HCT116 (cell line): ENCODE data around the gene GTF2IRD1. TPM values are rescaled to one million over a fixed set of nuclear protein-coding genes. Genes with fewer than 3 reads are reported as not detected.

Experiments
- ATAC-seq: fragments of 200-7000 bp; cut with Tn5 transposase; 2 replicates; pipeline ENCODE4 v1.9.1; 2020; ENCODE audit warnings: mild to moderate bottlenecking, moderate library complexity
- BruUV-seq: library from RNA; stranded (reverse); fragments of 400-500 nt; replicated peaks from 2 replicates; lab custom pipeline; 2021; lab: Mats Ljungman, UMichigan
- CTCF ChIA-PET: fragments of 300-600 bp; sonication (Branson Sonifier 250); formaldehyde crosslinking; loops from one replicate; lab custom pipeline; 2021; ENCODE audit warnings: antibody characterized with exemption; lab: Charles Lee
- POLR2A ChIA-PET: fragments of 300-600, 350-600 bp; sonication (Branson Sonifier 250); formaldehyde crosslinking; loops from one replicate; lab custom pipeline; 2021; ENCODE audit warnings: antibody characterized with exemption; lab: Charles Lee
- RAD21 ChIA-PET, 2 experiments: fragments of 300-600 bp; sonication (Branson Sonifier 250); formaldehyde crosslinking; loops; one replicate each; lab custom pipeline; 2023; ENCODE audit warnings: low total read pairs in 2 of 2; ENCODE audit not compliant: uncharacterized antibody in 2 of 2, unreplicated experiment in 2 of 2, low non-redundant PET in 1 of 2; lab: Charles Lee
- DNase-seq: peaks from one replicate; pipeline ENCODE4 v3.0.0-alpha.2; 2010; ENCODE audit warnings: low read depth, low spot score
- H2AFZ ChIP-seq: fragments of 200-600 bp; shearing (Covaris generic), sonication (generic); 2 replicates; pipeline ENCODE4 v1.6.1; 2017; ENCODE audit warnings: low read depth, mixed run types, mixed read lengths, antibody characterized with exemption, low read length; ENCODE audit not compliant: poor library complexity, severe bottlenecking
- H3K27ac ChIP-seq: 2 replicates; pipeline ENCODE4 v1.5.1; 2012; ENCODE audit warnings: low read depth, low read length
- H3K27me3 ChIP-seq: fragments of 200-600 bp; sonication (generic); 2 replicates; pipeline ENCODE4 v1.6.1; 2016; ENCODE audit warnings: mixed run types, low read length, mixed read lengths; ENCODE audit not compliant: insufficient read depth
- H3K36me3 ChIP-seq, 2 experiments: fragments of 200-500 bp in 1 of 2; fragments of 200-600 bp in 1 of 2; sonication (Bioruptor generic) in 1 of 2; sonication (generic) in 1 of 2; 2 replicates each; pipeline versions ENCODE4 v1.5.1 to v1.6.1; 2014 to 2016; ENCODE audit warnings: low read length in 2 of 2, inconsistent platforms in 1 of 2, mixed read lengths in 1 of 2, mixed run types in 1 of 2; ENCODE audit not compliant: insufficient read depth in 2 of 2, control insufficient read depth in 1 of 2
- H3K4me1 ChIP-seq, 2 experiments: fragments of 200-600 bp in 1 of 2; sonication (generic) in 1 of 2; 2 replicates each; pipeline versions ENCODE4 v1.5.1 to v1.6.1; 2012 to 2017; ENCODE audit warnings: low read length in 2 of 2, inconsistent platforms in 1 of 2, mild to moderate bottlenecking in 1 of 2, mixed read lengths in 1 of 2, mixed run types in 1 of 2, moderate library complexity in 1 of 2; ENCODE audit not compliant: insufficient read depth in 2 of 2, control insufficient read depth in 1 of 2
- H3K4me2 ChIP-seq: fragments of 200-600 bp; sonication (generic); 2 replicates; pipeline ENCODE4 v1.6.1; 2017; ENCODE audit warnings: mixed run types, low read length, mixed read lengths
- H3K4me3 ChIP-seq, 2 experiments: fragments of 200-600 bp in 1 of 2; sonication (generic) in 1 of 2; replicated peaks in 1 of 2; 2 replicates each; pipeline ENCODE4 v1.5.1; 2011 to 2016; ENCODE audit warnings: low read length in 2 of 2, control low read depth in 1 of 2, low read depth in 1 of 2, mild to moderate bottlenecking in 1 of 2, mixed read lengths in 1 of 2, mixed run types in 1 of 2
- H3K79me2 ChIP-seq: fragments of 200-600 bp; sonication (generic); 2 replicates; pipeline ENCODE4 v1.6.1; 2017; ENCODE audit warnings: mild to moderate bottlenecking, mixed run types, low read length, moderate library complexity, mixed read lengths; ENCODE audit not compliant: insufficient read depth
- H3K9ac ChIP-seq: fragments of 200-600 bp; sonication (generic); 2 replicates; pipeline ENCODE4 v1.6.1; 2016; ENCODE audit warnings: low read length, mixed read lengths
- H3K9me2 ChIP-seq: fragments of 200-600 bp; sonication (generic), shearing (Covaris generic); 2 replicates; pipeline ENCODE4 v1.6.1; 2017; ENCODE audit warnings: mixed run types, mild to moderate bottlenecking, moderate library complexity; ENCODE audit not compliant: insufficient read depth
- H3K9me3 ChIP-seq, 2 experiments: fragments of 200-500 bp in 1 of 2; fragments of 200-600 bp in 1 of 2; sonication (Bioruptor generic) in 1 of 2; sonication (generic) in 1 of 2; 2 replicates each; pipeline ENCODE4 v1.6.1; 2014 to 2017; ENCODE audit warnings: low read length in 2 of 2, mixed read lengths in 2 of 2, inconsistent platforms in 1 of 2, low read depth in 1 of 2, mild to moderate bottlenecking in 1 of 2, mixed run types in 1 of 2, moderate library complexity in 1 of 2; ENCODE audit not compliant: control insufficient read depth in 1 of 2, insufficient read depth in 1 of 2
- H4K20me1 ChIP-seq: fragments of 200-600 bp; sonication (generic), shearing (Covaris generic); 2 replicates; pipeline ENCODE4 v1.6.1; 2017; ENCODE audit warnings: mixed run types, mild to moderate bottlenecking, moderate library complexity; ENCODE audit not compliant: insufficient read depth
- CEBPB ChIP-seq: IDR thresholded peaks from 2 replicates; pipeline ENCODE4 v1.6.1; 2012; ENCODE audit warnings: low read depth
- EZH2 ChIP-seq: fragments of 200-600 bp; sonication (generic); IDR thresholded peaks from 2 replicates; pipeline ENCODE4 v1.6.1; 2017; ENCODE audit warnings: antibody characterized with exemption, mixed run types
- EZH2phosphoT487 ChIP-seq: fragments of 200-600 bp; IDR thresholded peaks from 2 replicates; pipeline ENCODE4 v1.6.1; 2018; ENCODE audit warnings: antibody characterized with exemption, borderline replicate concordance
- FOSL1 ChIP-seq: IDR thresholded peaks from 2 replicates; pipeline ENCODE4 v1.6.1; 2012; ENCODE audit warnings: low read depth
- JUND ChIP-seq: IDR thresholded peaks from 2 replicates; pipeline ENCODE4 v1.6.1; 2012
- POLR2A ChIP-seq: IDR thresholded peaks from 2 replicates; pipeline ENCODE4 v1.7.0; 2011; ENCODE audit warnings: borderline replicate concordance; ENCODE audit not compliant: insufficient read depth, insufficient read length; ENCODE audit errors: extremely low read depth
- RAD21 ChIP-seq: IDR thresholded peaks from 2 replicates; pipeline ENCODE4 v1.6.1; 2012; ENCODE audit warnings: low read depth, mild to moderate bottlenecking
- SRF ChIP-seq: IDR thresholded peaks from 2 replicates; pipeline ENCODE4 v1.6.1; 2012; ENCODE audit warnings: low read depth
- TCF7L2 ChIP-seq: IDR thresholded peaks from 2 replicates; pipeline ENCODE4 v1.7.0; 2011; ENCODE audit warnings: borderline replicate concordance, inconsistent platforms; ENCODE audit not compliant: insufficient read depth, insufficient read length; ENCODE audit errors: extremely low read depth
- ZFX ChIP-seq: fragments of 450-650 bp; IDR thresholded peaks from 2 replicates; pipeline ENCODE4 v1.6.1; 2017
- ZNF274 ChIP-seq: fragments of 200-500 bp; sonication (Bioruptor generic); IDR thresholded peaks from 2 replicates; pipeline ENCODE4 v1.6.1; 2014; ENCODE audit warnings: mild to moderate bottlenecking, low read depth, low read length, inconsistent platforms
- intact Hi-C: fragments of 100-400 bp; cut with micrococcal nuclease; formaldehyde crosslinking; loops from 2 replicates; pipeline ENCODE4 v1.10.0; 2022
- total RNA-seq: library from RNA; stranded (reverse); gene quantifications from one replicate; pipeline ENCODE4 v1.2.1, GENCODE V29; 2021; ENCODE audit not compliant: unreplicated experiment
- TF ChIP-seq, protein P1 (sequence below), 3 experiments: fragments of 200-600 bp in 1 of 3; sonication (generic) in 1 of 3; IDR thresholded peaks in 2 of 3; conservative IDR thresholded peaks in 1 of 3; 2 replicates each; pipeline ENCODE4 v1.5.1; 2012 to 2017; ENCODE audit warnings: low read depth in 2 of 3, low read length in 2 of 3, antibody characterized with exemption in 1 of 3, borderline replicate concordance in 1 of 3, control low read depth in 1 of 3, mild to moderate bottlenecking in 1 of 3, mixed read lengths in 1 of 3, mixed run types in 1 of 3, moderate library complexity in 1 of 3; ENCODE audit not compliant: insufficient read depth in 1 of 3
- TF ChIP-seq, protein P2 (sequence below): IDR thresholded peaks from 2 replicates; pipeline ENCODE4 v1.6.1; 2011; ENCODE audit warnings: mild to moderate bottlenecking, low read length, moderate library complexity; ENCODE audit not compliant: insufficient replicate concordance; ENCODE audit errors: extremely low read depth
- TF ChIP-seq, protein P3 (sequence below): IDR thresholded peaks from 2 replicates; pipeline ENCODE4 v1.6.1; 2012; ENCODE audit warnings: low read depth
- TF ChIP-seq, protein P4 (sequence below): IDR thresholded peaks from 2 replicates; pipeline ENCODE4 v1.6.1; 2012

Gene GTF2IRD1
- total RNA-seq, 1 experiment from 2014 or later = 34.5 TPM

DNA sequence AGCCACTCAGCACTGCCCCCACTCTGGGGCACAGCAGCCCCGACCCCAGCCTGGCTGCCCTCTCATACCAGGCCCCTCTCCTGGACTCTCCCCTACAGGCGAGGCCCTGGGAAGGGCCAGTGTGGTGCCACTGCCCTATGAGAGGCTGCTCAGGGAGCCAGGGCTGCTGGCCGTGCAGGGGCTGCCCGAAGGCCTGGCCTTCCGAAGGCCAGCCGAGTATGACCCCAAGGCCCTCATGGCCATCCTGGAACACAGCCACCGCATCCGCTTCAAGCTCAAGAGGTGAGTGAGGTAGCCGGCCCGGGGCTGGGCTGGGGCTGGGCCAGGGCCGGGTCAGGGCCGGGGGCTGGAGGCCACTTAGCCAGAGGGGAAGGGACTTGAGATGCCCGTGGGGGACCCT is 64.3 kb downstream of the GTF2IRD1 start:
- no peak for DNase-seq
- CTCF ChIA-PET = no interaction called here
- no peaks in the 10 kb centered on the region for H3K9me2 ChIP-seq

More for the DNA sequence above, 64.3 kb downstream of the GTF2IRD1 start:
- Histone ChIP-seq H3K79me2 (no peaks in the 10 kb centered on the region), H3K9ac (no peak overlapping the region), H3K36me3 (peaks cover 9 to 20% of the 10 kb centered on the region in 2 experiments; a peak in 3 of 4 replicates), H3K9me3 (peaks cover 0 to 13% of the 10 kb centered on the region in 2 experiments; a peak in 1 of 4 replicates), H3K4me3 (no peak overlapping the region), H3K27me3 (no peaks in the 10 kb centered on the region), H3K4me1 (no peaks in the 10 kb centered on the region), H4K20me1 (no peaks in the 10 kb centered on the region), H3K4me2 (no peak overlapping the region), H3K27ac (no peak overlapping the region), H2AFZ (no peak overlapping the region)
- TF ChIP-seq, protein P1, sequence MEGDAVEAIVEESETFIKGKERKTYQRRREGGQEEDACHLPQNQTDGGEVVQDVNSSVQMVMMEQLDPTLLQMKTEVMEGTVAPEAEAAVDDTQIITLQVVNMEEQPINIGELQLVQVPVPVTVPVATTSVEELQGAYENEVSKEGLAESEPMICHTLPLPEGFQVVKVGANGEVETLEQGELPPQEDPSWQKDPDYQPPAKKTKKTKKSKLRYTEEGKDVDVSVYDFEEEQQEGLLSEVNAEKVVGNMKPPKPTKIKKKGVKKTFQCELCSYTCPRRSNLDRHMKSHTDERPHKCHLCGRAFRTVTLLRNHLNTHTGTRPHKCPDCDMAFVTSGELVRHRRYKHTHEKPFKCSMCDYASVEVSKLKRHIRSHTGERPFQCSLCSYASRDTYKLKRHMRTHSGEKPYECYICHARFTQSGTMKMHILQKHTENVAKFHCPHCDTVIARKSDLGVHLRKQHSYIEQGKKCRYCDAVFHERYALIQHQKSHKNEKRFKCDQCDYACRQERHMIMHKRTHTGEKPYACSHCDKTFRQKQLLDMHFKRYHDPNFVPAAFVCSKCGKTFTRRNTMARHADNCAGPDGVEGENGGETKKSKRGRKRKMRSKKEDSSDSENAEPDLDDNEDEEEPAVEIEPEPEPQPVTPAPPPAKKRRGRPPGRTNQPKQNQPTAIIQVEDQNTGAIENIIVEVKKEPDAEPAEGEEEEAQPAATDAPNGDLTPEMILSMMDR (IDR thresholded peaks at IDR 0.05 in 2 of 3, conservative IDR thresholded peaks at IDR 0.05 in 1 of 3; ENCODE audit: borderline replicate concordance in 1 of 3, insufficient read depth in 1 of 3, low read depth in 2 of 3, low read length in 2 of 3) = no peak
- TF ChIP-seq CEBPB = no peak
- no peak for TF ChIP-seq FOSL1
- no peak for TF ChIP-seq TCF7L2
- TF ChIP-seq SRF = no peak
- TF ChIP-seq, protein P2, sequence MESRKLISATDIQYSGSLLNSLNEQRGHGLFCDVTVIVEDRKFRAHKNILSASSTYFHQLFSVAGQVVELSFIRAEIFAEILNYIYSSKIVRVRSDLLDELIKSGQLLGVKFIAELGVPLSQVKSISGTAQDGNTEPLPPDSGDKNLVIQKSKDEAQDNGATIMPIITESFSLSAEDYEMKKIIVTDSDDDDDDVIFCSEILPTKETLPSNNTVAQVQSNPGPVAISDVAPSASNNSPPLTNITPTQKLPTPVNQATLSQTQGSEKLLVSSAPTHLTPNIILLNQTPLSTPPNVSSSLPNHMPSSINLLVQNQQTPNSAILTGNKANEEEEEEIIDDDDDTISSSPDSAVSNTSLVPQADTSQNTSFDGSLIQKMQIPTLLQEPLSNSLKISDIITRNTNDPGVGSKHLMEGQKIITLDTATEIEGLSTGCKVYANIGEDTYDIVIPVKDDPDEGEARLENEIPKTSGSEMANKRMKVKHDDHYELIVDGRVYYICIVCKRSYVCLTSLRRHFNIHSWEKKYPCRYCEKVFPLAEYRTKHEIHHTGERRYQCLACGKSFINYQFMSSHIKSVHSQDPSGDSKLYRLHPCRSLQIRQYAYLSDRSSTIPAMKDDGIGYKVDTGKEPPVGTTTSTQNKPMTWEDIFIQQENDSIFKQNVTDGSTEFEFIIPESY = no peak
- TF ChIP-seq RAD21 = no peak
- no peak for TF ChIP-seq EZH2
- TF ChIP-seq JUND = no peak
- TF ChIP-seq, protein P3, sequence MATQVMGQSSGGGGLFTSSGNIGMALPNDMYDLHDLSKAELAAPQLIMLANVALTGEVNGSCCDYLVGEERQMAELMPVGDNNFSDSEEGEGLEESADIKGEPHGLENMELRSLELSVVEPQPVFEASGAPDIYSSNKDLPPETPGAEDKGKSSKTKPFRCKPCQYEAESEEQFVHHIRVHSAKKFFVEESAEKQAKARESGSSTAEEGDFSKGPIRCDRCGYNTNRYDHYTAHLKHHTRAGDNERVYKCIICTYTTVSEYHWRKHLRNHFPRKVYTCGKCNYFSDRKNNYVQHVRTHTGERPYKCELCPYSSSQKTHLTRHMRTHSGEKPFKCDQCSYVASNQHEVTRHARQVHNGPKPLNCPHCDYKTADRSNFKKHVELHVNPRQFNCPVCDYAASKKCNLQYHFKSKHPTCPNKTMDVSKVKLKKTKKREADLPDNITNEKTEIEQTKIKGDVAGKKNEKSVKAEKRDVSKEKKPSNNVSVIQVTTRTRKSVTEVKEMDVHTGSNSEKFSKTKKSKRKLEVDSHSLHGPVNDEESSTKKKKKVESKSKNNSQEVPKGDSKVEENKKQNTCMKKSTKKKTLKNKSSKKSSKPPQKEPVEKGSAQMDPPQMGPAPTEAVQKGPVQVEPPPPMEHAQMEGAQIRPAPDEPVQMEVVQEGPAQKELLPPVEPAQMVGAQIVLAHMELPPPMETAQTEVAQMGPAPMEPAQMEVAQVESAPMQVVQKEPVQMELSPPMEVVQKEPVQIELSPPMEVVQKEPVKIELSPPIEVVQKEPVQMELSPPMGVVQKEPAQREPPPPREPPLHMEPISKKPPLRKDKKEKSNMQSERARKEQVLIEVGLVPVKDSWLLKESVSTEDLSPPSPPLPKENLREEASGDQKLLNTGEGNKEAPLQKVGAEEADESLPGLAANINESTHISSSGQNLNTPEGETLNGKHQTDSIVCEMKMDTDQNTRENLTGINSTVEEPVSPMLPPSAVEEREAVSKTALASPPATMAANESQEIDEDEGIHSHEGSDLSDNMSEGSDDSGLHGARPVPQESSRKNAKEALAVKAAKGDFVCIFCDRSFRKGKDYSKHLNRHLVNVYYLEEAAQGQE = no peak
- TF ChIP-seq ZFX = no peak
- TF ChIP-seq POLR2A = no peak
- TF ChIP-seq, protein P4, sequence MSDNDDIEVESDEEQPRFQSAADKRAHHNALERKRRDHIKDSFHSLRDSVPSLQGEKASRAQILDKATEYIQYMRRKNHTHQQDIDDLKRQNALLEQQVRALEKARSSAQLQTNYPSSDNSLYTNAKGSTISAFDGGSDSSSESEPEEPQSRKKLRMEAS = no peak
- TF ChIP-seq ZNF274 = no peak
- TF ChIP-seq EZH2phosphoT487 = no peak
- no peak for ATAC-seq
- BruUV-seq = no TSS peak
- intact Hi-C loops = no loop called here
- POLR2A ChIA-PET = no interaction called here
- RAD21 ChIA-PET = no interaction called here
